ENCODE results near the gene DDX27.

The DDX27 gene

GRCh38 chr20:49172413-49172812 is 46.8 kb upstream of the DDX27 start:
- TF ChIP-seq POLR2AphosphoS5 (IDR thresholded peaks at IDR 0.05; ENCODE audit: low read depth, low read length) (no peak), SIN3A (IDR thresholded peaks at IDR 0.05; ENCODE audit: borderline replicate concordance, insufficient read depth, low read length) (no peak), REST (IDR thresholded peaks at IDR 0.05; ENCODE audit: insufficient read depth in 1 of 2, low read depth in 2 of 2, low read length in 2 of 2) (no peak), TAF1 (IDR thresholded peaks at IDR 0.05; ENCODE audit: borderline replicate concordance, insufficient read depth, low read length) (no peak), FOXP2 (optimal IDR thresholded peaks at IDR 0.05; ENCODE audit: borderline replicate concordance, extremely low read depth, extremely low read length, insufficient read depth) (no peak)

DNA sequence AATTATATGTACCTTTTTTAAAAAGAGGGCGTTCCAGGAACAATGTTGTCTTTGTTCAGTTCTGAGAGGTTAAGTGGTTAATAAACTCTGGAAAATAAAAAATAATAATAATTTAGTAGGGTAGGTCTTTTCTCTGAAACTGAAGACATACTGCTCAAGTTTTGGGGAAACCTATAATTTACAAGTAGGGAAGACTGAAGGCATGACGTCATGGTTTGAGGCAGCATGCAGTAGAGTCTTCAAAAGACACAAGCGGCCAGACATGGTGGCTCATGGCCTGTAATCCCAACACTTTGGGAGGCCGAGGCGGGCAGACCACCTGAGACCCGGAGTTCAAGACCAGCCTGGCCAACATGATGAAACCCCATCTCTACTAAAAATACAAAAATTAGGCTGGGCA is 45.0 kb upstream of the DDX27 start:
- no peak for TF ChIP-seq REST (IDR thresholded peaks at IDR 0.05; ENCODE audit: insufficient read depth in 1 of 2, low read depth in 2 of 2, low read length in 2 of 2)
- TF ChIP-seq TAF1 (IDR thresholded peaks at IDR 0.05; ENCODE audit: borderline replicate concordance, insufficient read depth, low read length), result no peak
- no peak for TF ChIP-seq SIN3A (IDR thresholded peaks at IDR 0.05; ENCODE audit: borderline replicate concordance, insufficient read depth, low read length)
- no peak for TF ChIP-seq FOXP2 (optimal IDR thresholded peaks at IDR 0.05; ENCODE audit: borderline replicate concordance, extremely low read depth, extremely low read length, insufficient read depth)
- TF ChIP-seq POLR2AphosphoS5 (IDR thresholded peaks at IDR 0.05; ENCODE audit: low read depth, low read length), result no peak

DNA sequence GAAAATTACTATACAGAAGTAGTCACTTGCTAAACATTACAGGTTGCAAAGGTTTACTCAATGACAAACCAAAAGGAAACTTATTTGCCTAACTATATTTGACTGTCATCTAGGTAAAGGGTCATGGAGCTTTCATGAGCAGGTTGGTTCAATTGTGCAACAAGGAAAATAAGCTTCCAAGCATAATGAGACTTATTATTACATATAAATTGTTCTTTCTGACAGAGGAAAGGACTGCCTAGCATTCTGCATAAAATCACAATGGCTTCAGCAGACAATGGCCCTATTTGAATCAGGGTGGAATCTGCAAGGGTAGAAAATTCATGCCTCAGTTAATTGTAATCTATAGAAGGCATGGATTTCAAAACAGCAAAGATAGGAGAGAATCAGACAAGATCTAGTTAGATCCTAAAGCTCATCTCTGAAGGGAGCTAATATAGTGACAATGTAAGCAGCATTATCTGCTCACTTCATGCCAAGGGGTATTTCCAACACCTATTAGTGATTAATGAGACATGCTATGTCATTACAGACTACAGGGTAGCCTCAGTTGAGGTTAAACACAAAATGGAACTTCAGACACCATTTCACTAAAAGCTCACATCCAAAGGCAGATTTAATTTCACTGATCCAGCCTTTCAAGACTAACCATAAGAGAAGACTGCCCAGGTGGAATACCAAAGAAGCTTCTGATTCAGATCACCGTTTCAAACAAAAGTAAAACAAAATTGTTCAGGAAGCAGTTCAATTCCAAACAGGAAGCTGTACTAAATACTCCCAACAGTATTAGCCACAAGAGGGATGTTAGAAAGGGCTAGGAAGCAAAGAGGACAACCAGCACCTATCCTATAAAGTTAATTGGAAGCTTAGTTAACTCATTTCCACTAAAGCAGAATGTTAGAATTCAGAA is 39.6 kb upstream of the DDX27 start:
- TF ChIP-seq POLR2AphosphoS5 (IDR thresholded peaks at IDR 0.05; ENCODE audit: low read depth, low read length) (no peak), SIN3A (IDR thresholded peaks at IDR 0.05; ENCODE audit: borderline replicate concordance, insufficient read depth, low read length) (no peak), FOXP2 (optimal IDR thresholded peaks at IDR 0.05; ENCODE audit: borderline replicate concordance, extremely low read depth, extremely low read length, insufficient read depth) (no peak), TAF1 (IDR thresholded peaks at IDR 0.05; ENCODE audit: borderline replicate concordance, insufficient read depth, low read length) (no peak), REST (IDR thresholded peaks at IDR 0.05; ENCODE audit: insufficient read depth in 1 of 2, low read depth in 2 of 2, low read length in 2 of 2) (no peak)

GRCh38 chr20:49181265-49181877 is 37.8 kb upstream of the DDX27 start:
- no peak for TF ChIP-seq REST (IDR thresholded peaks at IDR 0.05; ENCODE audit: insufficient read depth in 1 of 2, low read depth in 2 of 2, low read length in 2 of 2)
- no peak for TF ChIP-seq SIN3A (IDR thresholded peaks at IDR 0.05; ENCODE audit: borderline replicate concordance, insufficient read depth, low read length)
- TF ChIP-seq FOXP2 (optimal IDR thresholded peaks at IDR 0.05; ENCODE audit: borderline replicate concordance, extremely low read depth, extremely low read length, insufficient read depth), result no peak
- TF ChIP-seq POLR2AphosphoS5 (IDR thresholded peaks at IDR 0.05; ENCODE audit: low read depth, low read length), result no peak
- TF ChIP-seq TAF1 (IDR thresholded peaks at IDR 0.05; ENCODE audit: borderline replicate concordance, insufficient read depth, low read length), result no peak

Measured in PFSK-1 (cell line).